Measurements from ENCODE around the gene DES. TPM values are rescaled to one million over a fixed set of nuclear protein-coding genes. Genes with fewer than 3 reads are reported as not detected.
A peak's percentile ranks its signal among the peaks of the same experiment; 100 is the strongest.

Gene DES
- total RNA-seq, result not detected

DNA sequence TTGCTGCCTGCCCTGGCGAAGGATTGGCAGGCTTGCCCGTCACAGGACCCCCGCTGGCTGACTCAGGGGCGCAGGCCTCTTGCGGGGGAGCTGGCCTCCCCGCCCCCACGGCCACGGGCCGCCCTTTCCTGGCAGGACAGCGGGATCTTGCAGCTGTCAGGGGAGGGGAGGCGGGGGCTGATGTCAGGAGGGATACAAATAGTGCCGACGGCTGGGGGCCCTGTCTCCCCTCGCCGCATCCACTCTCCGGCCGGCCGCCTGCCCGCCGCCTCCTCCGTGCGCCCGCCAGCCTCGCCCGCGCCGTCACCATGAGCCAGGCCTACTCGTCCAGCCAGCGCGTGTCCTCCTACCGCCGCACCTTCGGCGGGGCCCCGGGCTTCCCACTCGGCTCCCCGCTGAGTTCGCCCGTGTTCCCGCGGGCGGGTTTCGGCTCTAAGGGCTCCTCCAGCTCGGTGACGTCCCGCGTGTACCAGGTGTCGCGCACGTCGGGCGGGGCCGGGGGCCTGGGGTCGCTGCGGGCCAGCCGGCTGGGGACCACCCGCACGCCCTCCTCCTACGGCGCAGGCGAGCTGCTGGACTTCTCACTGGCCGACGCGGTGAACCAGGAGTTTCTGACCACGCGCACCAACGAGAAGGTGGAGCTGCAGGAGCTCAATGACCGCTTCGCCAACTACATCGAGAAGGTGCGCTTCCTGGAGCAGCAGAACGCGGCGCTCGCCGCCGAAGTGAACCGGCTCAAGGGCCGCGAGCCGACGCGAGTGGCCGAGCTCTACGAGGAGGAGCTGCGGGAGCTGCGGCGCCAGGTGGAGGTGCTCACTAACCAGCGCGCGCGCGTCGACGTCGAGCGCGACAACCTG is at the start of gene DES:
DES (plus strand) TSS at position 223 of the 857 bp plus-strand sequence; CDS start at position 309, 86 bp downstream.
- no peaks in the 10 kb centered on the region for H3K36me3 Mint-ChIP-seq
- H3K4me1 Mint-ChIP-seq, result no peaks in the 10 kb centered on the region
- H3K27ac Mint-ChIP-seq, result no peak within 1 kb of the TSS
- DNase-seq, result no peak
- peaks cover 45% of the 10 kb centered on the region for H3K27me3 Mint-ChIP-seq
- CTCF ChIA-PET, result interaction anchor here (0.8 to 1.7 kb wide), 2 partner anchors 15 to 16 kb away, joined by 3 to 4 read pairs; no protein-coding TSS in a partner anchor
- no peaks in the 10 kb centered on the region for H3K9me3 Mint-ChIP-seq (ENCODE audit: low read depth)
- no peak for ATAC-seq
- H3K4me3 Mint-ChIP-seq, result no peak within 1 kb of the TSS

DNA sequence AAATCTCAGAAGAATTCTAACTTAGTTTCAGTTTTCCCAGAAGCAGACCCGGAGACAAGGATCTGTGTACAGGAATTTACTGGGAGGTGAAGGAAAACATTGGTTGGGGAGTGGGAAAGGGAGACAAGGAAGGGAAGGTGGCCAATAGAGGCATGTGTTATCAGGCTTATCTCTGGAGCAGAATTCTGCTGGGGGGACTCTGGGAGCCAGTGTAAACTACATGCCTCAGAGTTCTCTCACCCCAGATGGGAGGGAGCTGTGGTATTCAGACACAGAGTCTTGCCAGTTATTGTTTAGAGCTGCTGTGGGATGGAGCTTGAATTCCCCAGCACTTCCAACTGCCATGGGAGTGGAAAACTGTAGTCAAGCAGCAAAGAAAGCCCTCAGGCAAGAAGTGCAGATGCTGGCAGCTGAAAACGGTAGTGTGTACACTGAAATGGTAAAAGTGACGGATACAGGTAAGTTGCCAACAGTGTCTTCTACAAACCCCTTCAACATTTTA is 49.4 kb upstream of the DES start:
- no peak for ATAC-seq
- H3K36me3 Mint-ChIP-seq, result peaks cover 5% of the 10 kb centered on the region
- no peaks in the 10 kb centered on the region for H3K27me3 Mint-ChIP-seq
- H3K4me3 Mint-ChIP-seq, result no peak overlapping the region
- H3K9me3 Mint-ChIP-seq (ENCODE audit: low read depth), result no peaks in the 10 kb centered on the region
- no peaks in the 10 kb centered on the region for H3K4me1 Mint-ChIP-seq
- H3K27ac Mint-ChIP-seq, result no peak overlapping the region
- CTCF ChIA-PET, result no interaction called here
- DNase-seq, result no peak

DNA sequence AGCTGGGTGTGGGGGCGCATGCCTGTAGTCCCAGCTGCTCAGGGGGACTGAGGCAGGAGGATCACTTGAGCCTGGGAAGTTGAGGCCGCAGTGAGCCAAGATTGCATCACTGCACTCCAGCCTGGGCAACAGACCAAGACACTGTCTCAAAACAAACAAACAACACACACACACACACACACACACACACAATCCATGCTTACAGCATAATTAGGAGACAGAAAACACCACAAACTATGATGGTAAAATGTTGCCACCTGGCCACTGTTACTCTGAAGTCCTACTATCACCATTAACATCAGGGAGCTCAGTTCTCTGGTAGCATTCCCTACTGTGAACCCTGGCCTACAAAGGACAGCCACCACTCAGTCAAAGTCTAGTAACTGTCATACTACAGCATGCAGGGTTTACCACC is 48.7 kb upstream of the DES start:
- DNase-seq (no peak), ATAC-seq (no peak)
- Mint-ChIP-seq H3K27me3 (no peaks in the 10 kb centered on the region), H3K4me1 (no peaks in the 10 kb centered on the region), H3K36me3 (peaks cover 12% of the 10 kb centered on the region), H3K27ac (no peak overlapping the region), H3K9me3 (ENCODE audit: low read depth) (no peaks in the 10 kb centered on the region), H3K4me3 (no peak overlapping the region)
- CTCF ChIA-PET, result interaction anchor here (1.0 kb wide), 1 partner anchor 18 kb away, joined by 3 read pairs; no protein-coding TSS in a partner anchor

DNA sequence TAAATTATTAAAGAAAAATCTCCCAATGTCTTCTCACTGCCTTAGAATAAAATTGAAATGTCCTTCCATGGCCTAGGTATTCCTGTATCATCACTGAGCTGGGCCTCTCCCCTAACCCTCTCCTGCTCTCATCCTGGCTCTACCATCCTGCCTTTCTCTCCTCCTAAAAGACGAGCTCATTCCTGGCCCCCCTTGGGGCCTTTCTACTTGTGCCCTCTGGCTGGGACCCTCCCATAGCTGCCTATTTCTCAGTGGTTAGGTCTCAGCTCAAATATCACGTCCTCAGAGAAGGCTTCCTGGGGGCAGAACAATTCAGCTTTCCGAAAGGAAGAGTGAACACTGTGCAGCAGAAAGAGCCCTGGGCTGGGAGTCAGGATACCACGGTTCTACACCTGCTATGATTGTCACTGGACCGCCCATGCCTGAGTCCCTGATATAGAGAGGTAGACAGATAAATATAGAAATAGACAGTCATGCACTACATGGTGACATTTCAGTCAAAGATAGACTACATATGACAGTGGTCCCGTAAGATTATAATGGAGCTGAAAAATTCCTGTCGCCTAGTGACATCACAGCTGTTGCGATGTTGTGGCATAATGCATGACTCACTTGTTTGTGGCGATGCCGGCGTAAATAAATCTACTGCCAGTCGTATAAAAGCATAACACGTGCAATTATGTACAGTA is 39.9 kb upstream of the DES start:
- Mint-ChIP-seq H3K27me3 (no peaks in the 10 kb centered on the region), H3K9me3 (ENCODE audit: low read depth) (no peaks in the 10 kb centered on the region), H3K36me3 (peaks cover 23% of the 10 kb centered on the region), H3K4me3 (no peak overlapping the region), H3K4me1 (no peaks in the 10 kb centered on the region), H3K27ac (no peak overlapping the region)
- ATAC-seq (no peak), DNase-seq (no peak)
- CTCF ChIA-PET, result interaction anchor here (1.3 to 1.4 kb wide), 2 partner anchors 9 to 10 kb away, joined by 5 read pairs; partner anchors contain the start of gene DNPEP

DNA sequence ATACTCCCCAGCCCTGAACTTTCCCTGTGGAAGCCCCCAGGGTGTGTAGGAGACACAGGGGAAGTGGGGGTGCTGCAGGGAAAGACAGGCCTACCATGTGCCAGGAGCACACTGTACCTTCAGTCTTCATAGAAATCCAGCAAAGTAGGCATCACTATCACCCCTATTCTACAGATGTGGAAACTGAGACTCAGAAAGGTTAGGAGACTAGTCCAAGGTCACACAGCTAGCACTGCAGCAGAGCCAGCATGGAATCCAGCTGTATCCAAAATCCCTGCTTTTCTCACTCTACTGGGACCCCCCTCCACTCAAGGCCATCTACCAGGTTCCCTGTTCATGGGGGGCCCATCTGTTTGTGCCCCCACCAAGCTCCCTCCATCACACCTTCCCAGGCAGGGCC is 37.3 kb upstream of the DES start:
- peaks cover 14% of the 10 kb centered on the region for H3K36me3 Mint-ChIP-seq
- H3K4me3 Mint-ChIP-seq, result no peak overlapping the region
- CTCF ChIA-PET, result no interaction called here
- H3K27me3 Mint-ChIP-seq, result no peaks in the 10 kb centered on the region
- DNase-seq, result no peak
- no peak overlapping the region for H3K27ac Mint-ChIP-seq
- peaks cover 5% of the 10 kb centered on the region for H3K4me1 Mint-ChIP-seq
- H3K9me3 Mint-ChIP-seq (ENCODE audit: low read depth), result no peaks in the 10 kb centered on the region
- no peak for ATAC-seq

DNA sequence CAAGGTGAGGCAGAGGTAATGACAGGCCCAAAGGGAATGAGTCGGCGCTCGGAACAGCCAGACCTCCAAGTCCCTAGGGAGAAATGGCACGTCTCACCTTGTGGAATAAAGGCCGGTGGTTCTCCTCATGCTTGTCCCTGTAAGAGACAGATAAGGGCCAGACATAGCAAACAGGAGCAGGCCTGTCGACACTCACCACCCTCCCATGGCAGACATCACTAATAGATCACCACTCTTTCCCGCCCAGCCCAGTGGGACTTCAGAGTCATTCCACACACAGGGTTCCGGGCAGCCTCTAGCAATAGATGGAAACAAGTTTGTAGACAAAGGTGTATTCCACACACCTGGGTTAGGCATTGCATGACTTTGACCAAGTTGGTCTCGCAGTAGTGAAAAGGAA is 36.7 kb upstream of the DES start:
- Mint-ChIP-seq H3K36me3 (peaks cover 18% of the 10 kb centered on the region), H3K27ac (no peak overlapping the region), H3K4me1 (peaks cover 7% of the 10 kb centered on the region), H3K9me3 (ENCODE audit: low read depth) (no peaks in the 10 kb centered on the region), H3K4me3 (no peak overlapping the region), H3K27me3 (no peaks in the 10 kb centered on the region)
- CTCF ChIA-PET, result no interaction called here
- DNase-seq, result no peak
- ATAC-seq, result no peak

DNA sequence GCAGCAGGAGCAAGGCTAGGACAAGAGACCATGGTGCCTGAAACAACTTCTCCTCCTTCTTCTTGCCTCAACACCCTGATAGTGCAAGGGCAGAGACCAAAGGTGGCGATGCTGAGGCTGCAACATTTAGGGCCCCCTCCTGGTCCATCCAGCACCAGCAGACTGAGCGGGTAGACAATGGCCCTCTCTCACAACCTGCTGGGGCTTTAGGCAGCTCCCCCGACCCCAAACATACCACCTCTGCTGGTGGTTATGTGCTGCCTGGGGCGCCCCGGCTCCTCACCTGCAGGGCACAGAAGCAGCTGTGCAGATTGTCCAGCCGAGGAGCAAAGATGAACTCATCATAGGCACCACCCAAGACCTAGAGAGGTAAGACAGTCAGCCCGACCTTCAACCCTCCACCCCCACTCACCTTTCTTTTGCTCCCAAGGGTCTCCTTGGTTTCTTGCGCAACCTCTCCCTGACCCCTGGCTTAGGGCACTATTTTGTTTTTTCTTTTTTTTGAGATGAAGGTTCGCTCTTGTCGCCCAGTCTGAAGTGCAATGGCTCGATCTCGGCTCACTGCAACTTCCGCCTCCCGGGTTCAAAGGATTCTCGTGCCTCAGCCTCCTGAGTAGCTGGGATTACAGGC is 34.0 kb upstream of the DES start:
- no peaks in the 10 kb centered on the region for H3K9me3 Mint-ChIP-seq (ENCODE audit: low read depth)
- no peaks in the 10 kb centered on the region for H3K27me3 Mint-ChIP-seq
- CTCF ChIA-PET, result interaction anchor here (0.7 kb wide), 1 partner anchor 100 kb away, joined by 3 read pairs; no protein-coding TSS in a partner anchor
- DNase-seq (no peak), ATAC-seq (no peak)
- H3K4me1 Mint-ChIP-seq, result peaks cover 13% of the 10 kb centered on the region
- no peak overlapping the region for H3K4me3 Mint-ChIP-seq
- H3K27ac Mint-ChIP-seq, result no peak overlapping the region
- peaks cover 15% of the 10 kb centered on the region for H3K36me3 Mint-ChIP-seq

DNA sequence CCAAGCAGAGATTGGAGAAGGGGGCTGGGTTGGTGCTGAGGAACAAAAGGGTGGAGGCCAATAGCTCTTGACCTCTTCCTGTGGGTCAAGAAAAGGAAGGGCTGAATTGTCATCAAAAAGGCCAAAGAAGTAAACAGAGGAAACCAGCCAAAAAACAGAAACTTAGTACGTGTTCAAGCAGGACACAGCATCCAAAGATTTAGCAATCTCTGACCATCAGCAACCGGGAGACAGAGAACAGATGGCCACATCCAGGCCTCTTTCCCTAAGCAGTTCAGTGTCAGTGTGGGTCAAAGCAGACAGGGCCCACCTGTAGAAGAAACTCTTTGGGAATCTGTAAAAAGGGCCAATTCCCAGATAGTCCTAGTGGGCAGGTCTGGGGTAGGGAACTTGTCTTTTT is 33.3 kb upstream of the DES start:
- Mint-ChIP-seq H3K36me3 (peaks cover 15% of the 10 kb centered on the region), H3K27ac (no peak overlapping the region), H3K9me3 (ENCODE audit: low read depth) (no peaks in the 10 kb centered on the region), H3K4me1 (peaks cover 13% of the 10 kb centered on the region), H3K27me3 (no peaks in the 10 kb centered on the region), H3K4me3 (no peak overlapping the region)
- DNase-seq, result no peak
- no peak for ATAC-seq
- CTCF ChIA-PET, result no interaction called here

DNA sequence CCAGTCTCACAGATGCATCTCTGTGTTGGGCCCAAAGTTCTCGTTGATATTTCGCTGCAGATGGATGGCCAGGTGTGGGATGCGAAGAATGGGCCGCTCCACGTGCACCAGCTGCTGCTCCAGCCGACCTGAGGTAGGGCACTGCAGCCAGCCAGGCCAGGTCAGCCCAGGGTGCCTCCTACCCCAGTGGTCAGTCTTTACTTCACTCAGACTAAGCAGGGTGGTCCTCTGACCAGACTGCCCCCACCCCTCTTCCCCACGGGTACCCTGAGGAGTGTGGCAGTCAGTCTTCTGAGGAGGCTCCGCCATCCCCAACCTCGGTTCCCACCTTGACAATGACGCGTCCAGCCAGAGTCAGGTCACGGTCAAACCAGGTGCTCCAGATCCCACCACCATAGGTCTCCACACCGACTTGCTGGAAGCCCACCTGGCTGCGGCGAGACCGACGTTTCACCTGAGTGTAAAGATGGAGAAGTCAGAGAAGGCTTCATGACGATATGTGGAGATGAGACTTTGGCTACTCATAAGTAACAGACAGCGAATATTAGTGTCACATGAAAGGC is 32.1 kb upstream of the DES start:
- DNase-seq, result no peak
- Mint-ChIP-seq H3K4me3 (peak overlapping the region; percentile 88), H3K27me3 (peaks cover 2% of the 10 kb centered on the region), H3K9me3 (ENCODE audit: low read depth) (no peaks in the 10 kb centered on the region), H3K27ac (peak overlapping the region; percentile 11), H3K36me3 (peaks cover 15% of the 10 kb centered on the region), H3K4me1 (peaks cover 13% of the 10 kb centered on the region)
- CTCF ChIA-PET, result interaction anchor here (1.7 kb wide), 1 partner anchor 108 kb away, joined by 7 read pairs; no protein-coding TSS in a partner anchor
- no peak for ATAC-seq

DNA sequence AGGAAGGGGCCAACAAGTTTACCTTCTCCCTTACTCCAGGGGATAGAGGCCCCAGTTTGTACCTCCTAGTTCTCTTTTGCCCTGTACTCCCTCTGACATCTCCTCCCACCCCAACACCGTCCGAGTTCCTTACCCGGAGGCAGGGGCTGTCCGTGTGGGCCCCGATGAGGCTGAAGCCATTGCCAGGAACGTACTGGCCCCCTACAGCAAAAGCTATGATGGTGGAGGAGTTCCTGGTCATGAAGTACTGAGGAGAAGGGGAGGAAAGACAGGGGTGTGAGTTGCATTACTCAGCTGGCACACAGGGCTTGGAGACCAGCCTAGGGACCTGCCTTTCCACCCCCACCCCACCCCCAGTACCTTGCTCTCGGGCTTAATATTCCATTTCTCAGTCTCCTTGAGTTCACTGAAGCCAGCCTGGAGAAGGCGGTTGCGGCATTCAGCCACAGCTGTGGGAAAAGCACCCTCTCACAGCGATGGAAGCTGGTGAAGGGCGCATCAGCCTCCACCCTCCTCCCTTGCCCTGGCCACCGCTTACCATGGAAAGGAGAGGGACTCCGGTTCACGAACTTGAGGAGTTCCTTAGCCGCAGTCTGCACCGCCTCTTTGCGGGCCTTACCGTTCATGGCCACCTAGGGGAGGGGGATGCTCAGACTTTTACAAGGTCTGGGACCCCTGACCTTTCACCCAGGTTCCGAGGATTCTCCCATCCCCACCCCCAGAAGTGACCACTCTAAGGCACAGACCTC is 31.5 kb upstream of the DES start:
- H3K27ac Mint-ChIP-seq, result peak overlapping the region; percentile 93
- peaks cover 4% of the 10 kb centered on the region for H3K27me3 Mint-ChIP-seq
- ATAC-seq (no peak), DNase-seq (no peak)
- peaks cover 15% of the 10 kb centered on the region for H3K36me3 Mint-ChIP-seq
- peak overlapping the region; percentile 88 for H3K4me3 Mint-ChIP-seq
- H3K4me1 Mint-ChIP-seq, result peaks cover 13% of the 10 kb centered on the region
- CTCF ChIA-PET, result interaction anchor here (0.7 to 2.8 kb wide), 9 partner anchors 8 to 233 kb away, joined by 3 to 27 read pairs (median 5); no protein-coding TSS in a partner anchor
- peaks cover 2% of the 10 kb centered on the region for H3K9me3 Mint-ChIP-seq (ENCODE audit: low read depth)

DNA sequence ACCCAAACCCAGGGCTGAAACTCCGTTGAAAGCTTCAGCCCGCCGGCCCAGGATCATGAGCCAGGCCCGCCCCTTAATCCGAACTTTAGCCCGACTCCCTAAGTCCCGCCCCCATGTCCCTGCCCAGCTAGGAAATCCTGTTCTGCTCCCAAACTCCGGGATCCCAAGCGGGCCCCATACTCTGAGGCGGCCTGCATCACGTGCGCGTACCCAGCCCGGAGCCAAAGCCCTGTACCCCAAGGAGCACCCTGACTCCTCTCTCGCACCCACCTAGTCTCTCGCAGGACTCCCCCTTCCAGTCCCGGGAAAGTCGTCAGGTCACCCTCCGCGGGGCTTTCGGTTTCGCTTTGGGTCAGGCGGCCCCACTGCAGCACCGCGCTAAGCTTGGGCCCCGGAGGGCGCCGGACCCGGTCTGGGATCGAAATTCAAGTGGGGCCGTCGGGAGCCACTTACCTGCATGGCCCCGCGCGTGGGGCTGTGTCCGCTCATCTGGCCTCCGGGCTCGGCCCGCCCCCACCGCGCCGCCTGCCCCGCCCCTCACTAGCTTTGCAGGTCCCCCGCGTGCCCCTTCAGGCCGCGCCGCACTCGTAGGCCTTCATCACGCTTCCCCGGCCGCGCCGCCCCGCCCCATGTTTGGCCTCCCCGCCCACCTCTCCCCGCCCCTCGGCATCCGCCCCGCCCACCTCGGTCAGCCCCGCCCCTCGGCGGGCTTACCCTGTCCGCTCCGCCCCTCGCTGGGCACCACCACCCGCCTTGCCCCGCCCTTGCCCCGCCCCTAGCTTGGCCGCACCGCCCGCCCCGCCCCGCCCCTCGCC is 30.7 kb upstream of the DES start, which contains the start of gene DNPEP:
DNPEP (minus strand) TSS at position 607 of the 815 bp plus-strand sequence; CDS start at position 489, 118 bp downstream.
- peak; percentile 95 for DNase-seq
- peaks cover 14% of the 10 kb centered on the region for H3K36me3 Mint-ChIP-seq
- peak; percentile 69 for ATAC-seq
- peak within 1 kb of the TSS; percentile 88 for H3K4me3 Mint-ChIP-seq
- peak within 1 kb of the TSS; percentile 93 for H3K27ac Mint-ChIP-seq
- peaks cover 13% of the 10 kb centered on the region for H3K4me1 Mint-ChIP-seq
- H3K9me3 Mint-ChIP-seq (ENCODE audit: low read depth), result peaks cover 2% of the 10 kb centered on the region
- CTCF ChIA-PET, result interaction anchor here (0.7 to 2.8 kb wide), 16 partner anchors 9 to 407 kb away, joined by 3 to 27 read pairs (median 4); partner anchors contain the start of genes CHPF, CNPPD1, GLB1L and STK16
- peaks cover 4% of the 10 kb centered on the region for H3K27me3 Mint-ChIP-seq

Measured in activated CD8-positive, alpha-beta memory T cell treated with anti-CD3 and anti-CD28 coated beads, Interleukin-2, amount 10 ng/mL, durations not matched to agents 7 days and 5 days (primary cell).